K562 (cell line): ENCODE results near the gene MAML3. TPM values are rescaled to one million over a fixed set of nuclear protein-coding genes. Genes with fewer than 3 reads are reported as not detected.
A peak's percentile ranks its signal among the peaks of the same experiment; 100 is the strongest.

ENCODE experiments used
- HMBOX1 ChIP-seq: sonication (generic); IDR thresholded peaks from 2 replicates; pipeline ENCODE4 v1.6.1; 2016
- KLF10 ChIP-seq: fragments of 250-450 bp; sonication (Bioruptor Pico); IDR thresholded peaks from 2 replicates; pipeline ENCODE4 v1.6.1; 2021; ENCODE audit warnings: matching md5 sums
- NELFE ChIP-seq: IDR thresholded peaks from 2 replicates; pipeline ENCODE4 v1.6.1; 2011; ENCODE audit warnings: mild to moderate bottlenecking; ENCODE audit not compliant: insufficient read depth, insufficient read length
- NFIC ChIP-seq: fragments of 450-650 bp; IDR thresholded peaks from 2 replicates; pipeline ENCODE4 v1.6.1; 2017; ENCODE audit warnings: mild to moderate bottlenecking, inconsistent platforms
- PHF20 ChIP-seq: fragments of 450-650 bp; IDR thresholded peaks from 2 replicates; pipeline ENCODE4 v1.6.1; 2018; ENCODE audit not compliant: partially characterized antibody
- POLR2AphosphoS5 ChIP-seq: IDR thresholded peaks from 2 replicates; pipeline ENCODE4 v1.6.1; 2011; ENCODE audit warnings: mild to moderate bottlenecking, low read depth, low read length, moderate library complexity; ENCODE audit not compliant: control insufficient read depth, insufficient read depth
- POLR3A ChIP-seq: IDR thresholded peaks from 2 replicates; pipeline ENCODE4 v1.6.1; 2011; ENCODE audit warnings: borderline replicate concordance, mild to moderate bottlenecking, moderate library complexity; ENCODE audit not compliant: insufficient read length, insufficient read depth; ENCODE audit errors: extremely low read depth
- ZBTB1 ChIP-seq: sonication (generic); formaldehyde crosslinking; IDR thresholded peaks from 2 replicates; pipeline ENCODE4 v1.8.1; 2023; ENCODE audit warnings: missing genetic modification reagents, low read depth, mild to moderate bottlenecking, borderline replicate concordance
- ZBTB40 ChIP-seq, 2 experiments: fragments of 450-650 bp in 1 of 2; sonication (generic) in 1 of 2; formaldehyde crosslinking in 1 of 2; IDR thresholded peaks; 2 replicates each; pipeline versions ENCODE4 v1.7.1 to v1.9.0; 2016 to 2022; ENCODE audit warnings: inconsistent platforms in 1 of 2, mild to moderate bottlenecking in 1 of 2, missing genetic modification reagents in 1 of 2
- ZMIZ1 ChIP-seq, 2 experiments: fragments of 150-350 bp in 1 of 2; IDR thresholded peaks; 2 replicates each; pipeline ENCODE4 v1.6.1; 2012 to 2016; ENCODE audit warnings: low read depth in 2 of 2, low read length in 2 of 2, mild to moderate bottlenecking in 1 of 2, moderate library complexity in 1 of 2
- polyA plus RNA-seq, 8 experiments: library from polyadenylated mRNA; depleted of rRNA in 4 of 8; stranded (reverse) in 5 of 8; unstranded in 3 of 8; fragments of >200 nt; fragmentation: Nextera tagmentation in 2 of 8; fragmentation: Illumina TruSeq in 1 of 8; extraction: Ambion mirVana in 2 of 8; extraction: Trizol in 1 of 8; gene quantifications; 2 replicates each; pipeline versions ENCODE4 v1.2.1 to v1.2.3, GENCODE V29; 2011 to 2014; ENCODE audit warnings: inconsistent platforms in 1 of 8, missing spikeins in 1 of 8
- total RNA-seq, 7 experiments: library from RNA; depleted of rRNA in 6 of 7; stranded (reverse); fragments of >200 nt in 6 of 7; fragmentation: Illumina TruSeq in 2 of 7; extraction: Trizol in 2 of 7; gene quantifications; 2 replicates each; pipeline versions ENCODE4 v1.2.1 to v1.2.3, GENCODE V29; 2011 to 2021; ENCODE audit warnings: low replicate concordance in 1 of 7

MAML3 gene
- total and polyA plus RNA-seq, 9 of the 15 experiments (the other 6 are each of a cell fraction or from before 2014, with no cell fraction given): 0.01 to 0.55 (median 0.25) TPM

DNA sequence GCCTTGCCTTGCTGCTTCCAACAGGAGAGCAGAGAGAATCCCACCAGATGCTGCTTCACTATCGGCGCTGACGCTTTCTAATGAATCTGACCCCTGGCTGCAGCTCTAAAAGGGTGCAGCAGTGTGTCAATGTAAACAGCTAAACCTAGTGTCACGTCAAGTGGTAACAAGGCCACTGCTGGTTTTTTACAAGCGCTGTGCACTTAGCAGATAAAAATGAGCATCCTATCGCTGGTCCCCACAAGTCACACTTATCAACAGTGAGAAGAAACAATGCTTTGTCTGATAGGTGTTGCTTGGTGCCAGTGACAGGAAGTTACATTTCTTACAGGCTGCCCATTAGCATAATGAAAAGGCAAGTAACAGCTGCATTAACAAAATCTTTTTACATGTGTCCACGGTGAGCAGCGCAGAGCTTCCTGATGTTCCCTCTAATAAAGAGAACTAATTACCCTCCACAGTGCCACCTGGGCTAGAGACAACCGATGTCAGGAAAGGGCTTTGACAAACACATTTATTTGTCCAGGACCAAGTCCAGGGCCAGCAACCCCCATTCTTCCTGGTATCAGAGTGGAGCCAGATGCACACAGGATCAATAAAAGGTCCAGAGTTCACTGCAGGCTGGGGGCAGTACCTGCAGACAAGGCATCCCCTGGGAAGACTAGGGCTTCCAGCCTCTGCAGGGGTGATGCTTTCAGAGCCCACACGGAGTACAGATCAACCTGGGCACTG is 312.4 kb downstream of the MAML3 start (continued):
- TF ChIP-seq POLR2AphosphoS5 (peak; percentile 51; the same call in 1 of the 2 replicates), ZBTB1 (CRISPR knock-in tag) (no peak), PHF20 (no peak), ZMIZ1 (IDR thresholded peaks at IDR 0.05; ENCODE audit: low read depth in 2 of 2, low read length in 2 of 2) (0 out of 4 replicates have a peak, but pooled peaks of 1 of the 2 experiments have one; percentile 49), HMBOX1 (peak; percentile 53), KLF10 (no peak), ZBTB40 (IDR thresholded peaks at IDR 0.05) (no peak), ZBTB40 (CRISPR knock-in tag; IDR thresholded peaks at IDR 0.05) (no peak), NELFE (no peak), NFIC (peak; percentile 30; the same call in 1 of the 2 replicates), POLR3A (no peak)
